ENCODE data around the gene APLP2.
"Not testable (repeated sequence)": the region's sequence is repeated elsewhere in the genome, so short reads cannot be mapped to it uniquely, and the experiment has no call there.

The APLP2 gene

GRCh38 chr11:130092661-130093060 lies 23.0 kb downstream of the APLP2 start:
- DNase-seq = no peak

- no peak for DNase-seq
Measured at GRCh38 chr11:130094614-130095013, 24.9 kb downstream of the APLP2 start.

GRCh38 chr11:130095326-130095725 lies 25.6 kb downstream of the APLP2 start:
- no peak for DNase-seq

GRCh38 chr11:130096042-130096441 lies 26.3 kb downstream of the APLP2 start:
- DNase-seq = no peak

- DNase-seq = peak in 2 of 3 experiments; percentile 59 to 91
Measured at GRCh38 chr11:130096823-130097222, 27.1 kb downstream of the APLP2 start.

GRCh38 chr11:130097285-130097684 lies 27.6 kb downstream of the APLP2 start:
- DNase-seq = no peak

- DNase-seq = no peak
Measured at GRCh38 chr11:130099356-130099755, 29.7 kb downstream of the APLP2 start.

GRCh38 chr11:130100381-130101095 lies 30.8 kb downstream of the APLP2 start:
- DNase-seq = no peak

GRCh38 chr11:130101661-130102060 lies 32.0 kb downstream of the APLP2 start:
- no peak for DNase-seq

- DNase-seq = no peak
Measured at GRCh38 chr11:130102301-130103249, 32.9 kb downstream of the APLP2 start.

GRCh38 chr11:130103296-130103814 lies 33.7 kb downstream of the APLP2 start:
- no peak for DNase-seq

GRCh38 chr11:130106381-130106780 lies 36.7 kb downstream of the APLP2 start:
- DNase-seq = no peak

GRCh38 chr11:130108671-130109070 lies 39.0 kb downstream of the APLP2 start:
- not testable (repeated sequence) for DNase-seq

GRCh38 chr11:130109386-130109785 lies 39.7 kb downstream of the APLP2 start:
- DNase-seq = no peak

- DNase-seq = no peak
Measured at GRCh38 chr11:130110339-130111108, 40.8 kb downstream of the APLP2 start.

GRCh38 chr11:130112071-130112830 lies 42.6 kb downstream of the APLP2 start:
- no peak for DNase-seq

- DNase-seq = no peak
Measured at GRCh38 chr11:130114281-130114680, 44.6 kb downstream of the APLP2 start.

GRCh38 chr11:130114726-130115125 lies 45.0 kb downstream of the APLP2 start:
- no peak for DNase-seq

GRCh38 chr11:130115218-130115617 lies 45.5 kb downstream of the APLP2 start:
- peak in 1 of 3 experiments; percentile 22 for DNase-seq

- DNase-seq = no peak
Measured at GRCh38 chr11:130118165-130118564, 48.5 kb downstream of the APLP2 start.

GRCh38 chr11:130118636-130119387 lies 49.1 kb downstream of the APLP2 start:
- DNase-seq = no peak
